ENCODE measurements around the gene ZNF569.
"Not testable (repeated sequence)": the region's sequence is repeated elsewhere in the genome, so short reads cannot be mapped to it uniquely, and the experiment has no call there.

The ZNF569 gene

DNA sequence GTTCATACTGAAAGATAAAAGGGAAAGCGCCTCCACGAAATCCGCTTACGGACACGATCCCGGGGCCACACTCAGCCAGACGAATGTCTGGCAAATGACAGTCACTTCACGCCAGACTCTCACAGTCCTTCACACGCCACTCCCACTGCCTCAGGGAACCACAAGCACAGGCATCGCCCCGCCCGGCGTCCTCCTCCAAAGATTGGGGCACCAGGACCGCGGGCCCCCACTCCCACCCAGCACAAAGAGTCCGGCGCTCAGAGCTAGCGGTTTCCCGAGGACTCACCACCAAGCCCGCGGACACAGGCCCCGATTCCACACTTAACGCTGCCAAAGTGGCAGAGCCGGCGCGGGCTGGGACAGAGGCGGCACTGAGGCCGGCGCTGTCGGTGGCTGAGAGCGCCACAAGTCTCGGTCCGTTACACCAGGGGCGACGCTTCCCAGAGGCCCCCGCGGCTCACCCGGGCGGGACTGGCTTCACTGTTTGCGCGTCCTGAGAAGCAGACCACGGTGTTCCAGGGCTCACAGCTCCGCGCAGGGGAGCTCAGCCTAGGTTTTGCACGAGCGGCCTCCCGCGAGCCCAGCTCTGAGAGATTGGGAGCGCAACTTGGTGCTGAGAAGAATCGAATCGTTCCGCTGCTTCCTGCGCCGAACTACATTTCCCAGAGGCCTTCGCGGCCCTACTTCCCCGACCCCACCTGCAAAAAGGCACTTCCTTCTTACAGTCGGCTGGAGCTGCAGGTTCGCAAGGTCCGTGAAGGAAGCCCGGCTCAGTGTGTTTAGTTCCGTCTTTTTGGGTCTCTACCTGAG lies at the start of gene ZNF569:
ZNF569 (minus strand) TSS at position 647 of the 810 bp plus-strand sequence. CDS start 22,523 bp downstream, outside the sequence.
- no peak for DNase-seq

DNA sequence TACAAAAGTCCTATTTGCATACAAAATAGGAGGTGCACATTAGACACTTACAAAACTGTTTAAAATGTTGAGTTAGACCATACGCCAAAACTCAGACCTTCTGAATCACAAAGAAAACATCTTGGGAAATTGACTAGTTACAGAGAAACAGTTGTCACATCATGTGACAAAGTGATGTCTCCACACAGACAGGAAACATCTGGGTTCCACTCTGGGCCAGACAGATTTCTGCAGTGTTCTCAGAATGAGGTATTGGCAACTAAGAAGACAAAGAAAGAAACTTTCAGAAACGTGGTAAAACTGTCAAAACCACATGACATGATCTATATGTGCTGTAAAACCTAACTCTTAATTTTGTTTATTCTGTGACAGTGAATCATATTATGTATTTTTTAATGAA lies 46.2 kb upstream of the ZNF569 start:
- no peak for DNase-seq

DNA sequence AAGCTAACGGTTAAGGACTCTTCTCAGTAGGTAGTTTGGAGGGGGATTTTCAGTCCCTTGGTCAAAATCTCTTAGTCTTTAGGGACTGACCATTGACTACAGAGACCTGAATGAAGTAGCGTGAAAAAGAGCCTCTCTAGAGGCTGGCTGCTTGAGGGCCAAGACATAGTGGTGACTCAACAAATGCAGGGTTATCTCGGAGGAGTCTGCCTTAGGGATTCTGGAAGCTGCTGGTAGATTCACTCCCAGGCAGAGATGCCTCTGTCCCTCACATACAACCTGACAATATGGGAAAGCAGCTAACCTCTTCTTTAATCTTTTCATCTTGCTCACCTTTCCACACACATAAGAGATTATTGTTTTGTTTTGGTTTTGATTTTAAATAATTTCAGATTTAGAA lies 44.6 kb upstream of the ZNF569 start:
- no peak for DNase-seq

DNA sequence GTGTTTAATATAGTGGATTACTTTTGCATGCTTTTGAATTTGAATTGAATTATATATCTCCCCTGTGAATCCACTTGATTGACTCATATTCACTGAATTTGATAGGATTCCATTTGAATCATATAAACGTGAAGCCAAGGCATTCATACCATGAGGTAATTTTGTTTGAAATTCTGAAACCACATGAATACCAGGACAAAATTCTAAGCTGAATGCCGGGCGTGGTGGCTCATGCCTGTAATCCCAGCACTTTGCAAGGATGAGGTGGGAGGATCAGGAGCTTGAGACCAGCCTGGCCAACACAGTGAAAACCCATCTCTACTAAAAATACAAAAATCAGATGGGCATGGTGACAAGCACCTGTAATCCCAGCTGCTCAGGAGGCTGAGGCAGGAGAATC lies 43.9 kb upstream of the ZNF569 start:
- DNase-seq = no peak

DNA sequence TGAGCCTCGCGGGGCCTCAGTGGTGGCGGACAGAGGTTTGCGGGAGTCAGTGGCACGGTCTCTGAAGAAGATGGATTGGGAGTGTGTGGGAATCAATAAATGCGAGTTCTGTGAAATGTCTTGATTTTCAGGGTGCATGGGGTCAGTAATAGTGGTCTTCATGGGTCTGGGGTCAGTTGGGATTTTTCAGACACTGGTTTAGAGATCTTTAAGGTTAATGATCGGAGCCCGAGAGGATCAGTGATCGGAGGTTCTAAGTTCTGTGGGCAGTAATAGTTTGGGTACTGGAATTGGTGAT lies 39.9 kb upstream of the ZNF569 start:
- no peak for DNase-seq

DNA sequence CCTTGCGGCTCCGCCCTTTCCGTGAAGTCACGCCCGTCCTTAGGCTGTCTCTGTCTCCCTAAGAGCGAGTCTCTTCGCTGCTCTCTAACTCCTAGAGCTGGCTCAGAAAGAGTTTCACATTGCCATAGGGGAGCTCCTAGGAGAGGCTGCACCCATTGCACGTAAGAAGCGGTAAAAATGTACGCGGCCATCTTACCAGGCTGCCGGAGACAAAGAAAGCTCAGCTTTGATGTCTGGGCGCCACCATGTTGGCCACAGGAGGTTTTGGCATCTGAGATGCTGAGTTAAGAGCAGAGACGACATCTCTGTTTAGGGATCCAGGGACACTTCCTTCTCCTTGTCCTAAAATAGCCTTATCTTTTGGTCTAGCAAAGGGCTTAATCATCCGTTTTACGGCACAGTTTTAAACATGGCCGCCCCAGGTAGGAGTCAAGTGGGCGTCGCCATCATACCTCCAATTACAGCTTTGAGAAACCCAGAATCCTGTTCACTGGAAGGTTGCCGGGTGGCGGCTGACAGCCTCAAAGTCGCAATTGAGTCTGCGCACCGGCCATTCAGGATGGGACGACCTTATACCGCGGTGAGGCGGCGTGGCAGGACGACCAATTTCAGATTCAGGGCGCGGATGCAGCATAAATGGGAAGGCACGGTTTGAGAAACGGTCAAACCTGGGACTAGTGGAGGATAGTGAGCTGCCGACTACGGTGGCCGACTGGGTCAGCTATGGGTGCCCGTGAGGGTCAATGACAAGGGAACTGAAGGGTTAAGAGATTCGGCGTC lies 39.3 kb upstream of the ZNF569 start, which contains the start of gene ZNF793:
ZNF793 (plus strand) TSS at position 553 of the 780 bp plus-strand sequence. CDS start 16,501 bp downstream, outside the sequence.
- no peak for DNase-seq

DNA sequence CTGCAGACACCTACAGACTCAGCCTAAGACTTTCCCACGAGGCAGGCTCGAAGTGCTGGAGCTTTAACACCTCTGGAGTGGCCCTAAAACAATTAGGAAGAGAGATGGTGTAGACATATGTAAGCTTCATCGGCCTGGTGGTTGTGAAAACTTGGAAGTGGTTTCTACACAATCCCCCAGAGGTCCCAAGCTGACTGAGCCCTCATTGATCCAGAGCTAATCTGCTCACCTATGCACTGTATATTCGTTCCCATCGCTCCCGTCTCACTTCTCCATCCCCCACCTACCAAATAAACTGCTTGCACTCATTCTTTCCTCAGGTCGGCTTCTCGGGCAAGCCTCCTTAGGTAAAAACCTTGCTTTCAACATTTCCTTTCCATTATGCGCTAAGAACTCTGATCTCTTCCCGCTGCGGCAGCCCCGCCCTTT lies 38.7 kb upstream of the ZNF569 start:
- DNase-seq = no peak

DNA sequence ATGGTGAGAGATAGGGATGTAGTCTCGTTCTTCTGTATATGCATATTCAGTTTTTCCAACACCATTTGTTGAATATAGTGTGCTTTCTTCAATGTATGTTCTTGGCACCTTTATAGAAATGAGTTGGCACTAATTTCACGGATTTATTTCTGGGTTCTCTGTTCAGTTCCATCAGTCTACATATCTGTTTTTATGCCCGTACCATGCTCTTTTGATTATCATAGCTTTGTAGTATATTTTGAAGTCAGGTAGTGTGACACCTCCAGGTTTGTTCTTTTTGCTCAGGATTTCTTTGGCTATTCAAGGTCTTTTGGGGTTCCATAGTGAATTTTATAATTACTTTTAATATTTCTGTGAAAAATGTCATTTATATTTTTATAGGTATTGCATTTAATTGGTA lies 25.0 kb upstream of the ZNF569 start:
- DNase-seq = no peak

DNA sequence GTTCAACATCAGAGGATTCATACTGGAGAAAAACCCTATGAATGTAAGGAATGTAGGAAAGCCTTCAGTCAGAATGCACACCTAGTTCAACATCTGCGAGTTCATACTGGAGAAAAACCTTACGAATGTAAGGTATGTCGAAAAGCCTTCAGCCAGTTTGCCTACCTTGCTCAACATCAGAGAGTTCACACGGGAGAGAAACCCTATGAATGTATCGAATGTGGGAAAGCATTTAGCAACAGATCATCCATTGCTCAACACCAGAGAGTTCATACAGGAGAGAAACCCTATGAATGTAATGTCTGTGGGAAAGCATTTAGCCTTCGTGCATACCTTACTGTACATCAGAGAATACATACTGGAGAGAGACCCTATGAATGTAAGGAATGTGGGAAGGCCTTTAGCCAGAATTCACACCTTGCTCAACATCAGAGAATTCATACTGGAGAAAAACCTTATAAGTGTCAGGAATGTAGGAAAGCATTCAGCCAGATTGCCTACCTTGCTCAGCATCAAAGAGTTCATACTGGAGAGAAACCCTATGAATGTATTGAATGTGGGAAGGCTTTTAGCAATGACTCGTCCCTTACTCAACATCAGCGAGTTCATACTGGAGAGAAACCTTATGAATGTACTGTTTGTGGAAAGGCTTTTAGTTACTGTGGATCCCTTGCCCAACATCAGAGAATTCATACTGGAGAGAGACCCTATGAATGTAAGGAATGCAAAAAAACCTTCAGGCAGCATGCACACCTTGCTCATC lies 17.3 kb upstream of the ZNF569 start:
- DNase-seq = no peak

DNA sequence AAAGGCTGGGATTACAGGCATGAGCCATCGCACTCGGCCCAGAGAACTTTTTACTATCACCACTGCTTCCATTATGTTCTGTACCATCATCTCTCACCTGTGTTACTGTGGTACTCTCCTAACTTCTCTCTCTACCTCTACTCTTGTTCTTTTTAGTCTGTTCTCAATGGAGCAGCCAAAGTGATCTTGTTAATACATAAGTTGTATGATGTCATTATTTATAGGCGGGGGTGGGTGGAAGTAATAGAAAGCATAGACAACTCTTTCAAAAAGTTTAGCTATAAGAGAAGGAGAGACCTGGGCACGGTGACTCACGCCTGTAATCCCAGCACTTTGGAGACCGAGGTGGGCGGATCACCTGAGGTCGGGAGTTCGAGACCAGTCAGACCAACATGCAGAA lies 4.9 kb upstream of the ZNF569 start:
- no peak for DNase-seq

DNA sequence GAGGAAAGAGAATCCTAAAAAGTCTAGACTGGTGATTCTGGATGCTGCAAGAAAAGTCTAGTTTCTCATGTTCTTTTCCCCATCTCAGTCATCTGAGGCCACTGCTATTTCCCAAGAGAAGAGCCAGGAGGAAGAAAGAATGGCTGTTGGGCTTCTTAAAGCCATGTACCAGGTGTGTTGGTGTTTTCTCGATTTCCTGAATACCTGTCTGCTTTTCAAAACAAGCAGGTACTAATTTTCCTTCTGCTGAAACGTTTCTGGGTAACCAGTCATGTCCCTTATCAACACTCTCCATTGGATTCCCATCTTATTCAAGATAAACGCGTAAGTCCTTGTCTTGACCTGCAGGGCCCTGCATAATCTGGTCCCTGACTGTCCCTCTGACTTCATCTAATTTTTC lies 3.0 kb upstream of the ZNF569 start:
- no peak for DNase-seq

DNA sequence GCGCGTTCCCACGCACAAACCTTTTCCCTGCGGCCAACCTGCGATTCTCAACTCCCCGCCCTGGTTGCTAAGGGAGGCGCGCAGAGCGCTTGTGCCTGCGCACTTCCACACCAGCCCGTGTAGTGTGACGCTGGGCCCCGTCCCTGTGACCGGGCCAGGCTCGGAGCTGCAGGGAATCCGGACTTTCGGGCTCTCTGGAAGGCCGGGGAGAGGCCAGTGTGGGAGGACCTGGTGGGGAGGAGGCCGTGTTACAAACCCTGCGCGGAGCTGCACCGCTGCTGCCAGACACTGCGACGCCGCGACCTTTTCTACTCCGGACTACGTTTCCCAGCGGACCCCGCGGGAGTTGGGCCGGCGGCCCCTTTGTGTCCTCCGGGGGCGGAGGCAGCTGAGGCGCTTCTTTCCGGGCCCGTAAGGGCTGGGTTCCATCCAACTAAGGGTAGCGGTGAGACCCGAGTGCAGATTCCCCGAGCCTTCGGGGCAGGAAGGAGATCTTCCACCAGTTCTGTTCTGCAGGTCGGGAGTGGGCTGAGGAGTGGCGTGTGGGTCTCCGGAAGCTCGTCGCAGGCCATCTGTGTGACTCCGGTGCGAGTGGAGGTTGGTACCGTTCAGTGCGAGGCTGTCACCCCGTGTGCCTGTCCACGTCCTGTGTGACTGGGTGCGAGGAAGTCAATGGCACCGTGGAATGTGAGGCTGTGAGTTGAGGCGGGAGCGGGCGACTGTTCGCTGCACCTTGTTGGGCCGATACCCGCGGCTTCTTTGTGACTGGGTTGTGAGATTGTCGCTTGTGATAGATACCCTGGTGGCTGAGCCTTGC lies 1.9 kb upstream of the ZNF569 start, which contains the start of gene ZNF570:
ZNF570 (plus strand) TSS at position 396 of the 817 bp plus-strand sequence. CDS start 999 bp downstream, outside the sequence.
- DNase-seq = no peak

DNA sequence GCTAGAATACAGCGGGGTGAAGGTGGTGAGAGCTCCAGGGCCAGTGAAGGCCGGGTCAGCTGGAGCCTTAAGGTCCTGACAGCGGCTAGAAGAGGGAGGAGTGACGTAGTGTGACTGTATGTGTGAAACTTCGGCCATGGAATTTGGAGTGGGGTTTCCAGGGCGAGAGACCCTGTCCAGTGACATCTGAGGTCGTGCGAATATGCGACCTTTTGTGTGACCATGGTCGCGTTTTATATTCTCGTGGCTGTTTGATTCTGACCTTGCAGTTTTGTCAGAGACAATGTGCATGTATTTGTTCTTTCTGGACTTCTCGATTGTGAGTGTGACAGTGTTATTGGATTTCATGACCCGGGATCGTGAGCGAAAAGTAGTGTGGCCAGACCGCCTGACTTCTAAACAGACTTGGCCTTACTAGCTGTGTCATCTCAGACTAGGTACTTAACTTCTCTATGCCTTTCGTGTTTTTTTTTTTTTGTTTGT lies 405 bp upstream of the ZNF569 start:
- no peak for DNase-seq

DNA sequence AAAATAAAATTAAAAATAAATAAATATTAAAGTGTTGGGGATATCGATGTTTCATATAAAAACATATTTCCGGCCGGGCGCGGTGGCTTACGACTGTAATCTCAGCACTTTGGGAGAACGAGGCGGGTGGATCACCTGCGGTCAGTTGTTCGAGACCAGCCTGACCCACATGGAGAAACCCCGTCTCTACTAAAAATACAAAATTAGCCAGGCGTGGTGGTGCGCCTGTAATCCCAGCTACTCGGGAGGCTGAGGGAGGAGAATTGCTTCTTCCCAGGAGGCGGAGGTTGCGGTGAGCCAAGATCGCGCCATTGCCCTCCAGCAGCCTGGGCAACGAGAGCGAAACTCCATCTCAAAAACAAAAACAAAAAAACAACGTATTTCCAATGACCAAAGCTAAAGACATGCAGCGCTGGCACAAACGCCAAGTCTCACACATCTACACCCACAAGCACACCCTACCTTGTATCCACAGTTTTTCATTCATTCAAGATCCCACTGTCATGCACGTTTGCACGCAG lies 907 bp downstream of the ZNF569 start:
- no peak for DNase-seq

DNA sequence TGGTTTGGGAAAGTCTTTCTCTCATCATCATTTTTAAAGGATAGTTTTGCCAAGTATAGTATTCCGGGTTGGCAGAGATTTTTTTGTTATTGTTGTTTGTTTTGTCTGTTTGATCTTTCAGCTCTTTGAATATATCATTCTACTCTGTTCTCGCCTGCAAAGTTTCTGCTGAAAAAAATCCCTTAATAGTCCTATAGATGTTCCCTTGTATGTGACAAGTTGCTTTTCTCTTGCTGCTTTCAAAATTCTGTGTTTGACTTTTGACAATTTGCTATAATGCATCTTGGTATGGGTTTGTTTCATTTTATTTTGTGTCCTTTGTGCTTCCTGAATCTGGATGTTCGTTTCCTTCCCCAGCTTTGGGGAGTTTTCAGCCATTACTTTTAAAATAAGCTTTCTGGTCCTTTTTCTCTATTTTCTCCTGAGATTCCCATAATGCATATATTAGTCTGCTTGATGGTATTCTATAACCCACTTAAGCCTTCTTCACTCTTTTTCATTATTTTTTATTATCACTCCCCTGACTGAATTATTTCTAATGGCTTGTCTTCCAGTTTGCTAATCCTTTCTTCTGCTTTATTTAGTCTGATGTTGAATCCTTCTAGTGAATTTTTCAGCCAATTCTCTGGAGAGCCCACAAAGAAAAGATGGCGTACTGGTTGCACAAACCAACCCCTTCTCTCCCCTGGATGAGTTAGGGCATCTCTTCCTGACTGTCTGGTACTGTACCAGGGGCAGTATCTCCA lies 14.6 kb downstream of the ZNF569 start:
- no peak for DNase-seq

DNA sequence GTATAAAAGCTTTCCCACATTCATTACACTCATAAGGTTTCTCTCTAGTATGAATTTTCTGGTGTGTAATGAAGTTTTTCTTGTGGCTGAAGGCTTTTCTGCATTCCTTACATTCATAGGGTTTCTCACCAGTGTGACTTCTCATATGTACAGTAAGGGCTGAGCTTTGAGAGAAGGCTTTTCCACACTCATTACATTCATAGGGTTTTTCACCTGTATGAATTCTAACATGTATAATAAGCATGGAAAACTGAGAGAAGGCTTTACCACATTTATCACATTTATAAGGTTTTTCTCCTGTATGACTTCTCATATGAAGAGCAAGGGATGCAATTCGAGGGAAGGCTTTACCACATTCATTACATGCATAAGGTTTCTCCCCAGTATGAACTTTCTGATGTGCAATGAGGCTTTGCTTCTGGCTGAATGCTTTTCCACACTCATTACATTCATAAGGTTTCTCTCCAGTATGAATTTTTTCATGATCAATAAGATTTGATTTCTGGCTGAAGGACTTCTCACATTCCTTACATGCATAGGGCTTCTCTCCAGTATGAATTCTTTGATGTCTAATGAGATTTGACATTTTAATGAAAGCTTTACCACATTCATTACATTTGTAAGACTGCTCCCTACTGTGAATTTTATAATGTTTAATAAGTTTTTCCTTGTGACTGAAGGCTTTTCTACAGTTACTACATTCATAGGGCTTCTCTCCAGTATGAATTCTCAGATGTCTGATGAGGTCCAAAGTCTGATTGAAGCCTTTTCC lies 53.7 kb downstream of the ZNF569 start:
- DNase-seq = no peak

DNA sequence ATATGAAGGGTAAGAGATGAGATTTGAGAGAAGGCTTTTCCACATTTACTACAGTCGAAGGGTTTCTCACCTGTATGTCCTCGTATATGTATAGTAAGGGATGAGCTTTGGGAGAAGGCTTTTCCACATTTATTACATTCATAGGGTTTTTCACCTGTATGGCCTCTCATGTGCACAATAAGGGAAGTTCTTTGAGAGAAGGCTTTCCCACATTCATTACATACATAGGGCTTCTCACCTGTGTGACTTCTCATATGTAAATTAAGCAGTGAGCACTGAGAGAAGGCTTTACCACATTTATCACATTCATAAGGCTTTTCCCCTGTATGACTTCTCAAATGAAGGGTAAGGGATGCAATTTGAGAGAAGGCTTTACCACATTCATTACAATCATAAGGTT lies 54.5 kb downstream of the ZNF569 start:
- DNase-seq = no peak

DNA sequence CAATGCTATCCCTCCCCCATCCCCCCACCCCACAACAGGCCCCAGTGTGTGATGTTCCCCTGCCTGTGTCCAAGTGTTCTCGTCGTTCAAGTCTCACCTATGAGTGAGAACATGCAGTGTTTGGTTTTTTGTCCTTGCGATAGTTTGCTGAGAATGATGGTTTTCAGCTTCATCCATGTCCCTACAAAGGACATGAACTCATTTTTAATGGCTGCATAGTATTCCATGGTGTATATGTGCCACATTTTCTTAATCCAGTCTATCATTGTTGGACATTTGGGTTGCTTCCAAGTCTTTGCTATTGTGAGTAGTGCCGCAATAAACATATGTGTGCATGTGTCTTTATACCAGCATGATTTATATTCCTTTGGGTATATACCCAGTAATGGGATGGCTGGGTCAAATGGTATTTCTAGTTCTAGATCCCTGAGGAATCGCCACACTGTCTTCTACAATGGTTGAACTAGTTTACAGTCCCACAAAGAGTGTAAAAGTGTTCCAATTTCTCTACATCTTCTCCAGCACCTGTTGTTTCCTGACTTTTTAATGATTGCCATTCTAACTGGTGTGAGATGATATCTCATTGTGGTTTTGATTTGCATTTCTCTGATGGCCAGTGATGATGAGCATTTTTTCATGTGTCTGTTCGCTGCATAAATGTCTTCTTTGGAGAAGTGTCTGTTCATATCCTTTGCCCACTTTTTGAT lies 61.0 kb downstream of the ZNF569 start:
- DNase-seq = not testable (repeated sequence)

DNA sequence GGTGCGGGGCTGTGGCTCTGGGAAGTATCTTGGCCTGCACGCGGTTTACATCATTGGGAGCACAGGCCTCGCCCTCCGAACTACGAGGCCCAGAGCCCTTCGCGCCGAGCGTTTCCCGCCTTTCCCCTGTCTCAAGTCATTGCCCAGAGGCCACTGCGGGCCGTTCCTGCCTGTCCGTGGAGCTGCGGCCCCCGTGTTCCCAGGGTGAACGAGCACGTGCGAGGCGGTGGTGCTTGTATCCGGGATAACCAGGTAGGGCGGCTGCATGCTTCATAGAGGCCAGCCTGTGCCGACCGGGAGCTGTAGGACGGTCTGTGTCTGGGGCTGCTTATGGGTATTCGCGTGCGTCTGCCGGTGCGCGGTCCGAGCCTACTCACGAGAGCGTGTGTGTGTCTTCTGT lies 63.8 kb downstream of the ZNF569 start:
- no peak for DNase-seq

DNA sequence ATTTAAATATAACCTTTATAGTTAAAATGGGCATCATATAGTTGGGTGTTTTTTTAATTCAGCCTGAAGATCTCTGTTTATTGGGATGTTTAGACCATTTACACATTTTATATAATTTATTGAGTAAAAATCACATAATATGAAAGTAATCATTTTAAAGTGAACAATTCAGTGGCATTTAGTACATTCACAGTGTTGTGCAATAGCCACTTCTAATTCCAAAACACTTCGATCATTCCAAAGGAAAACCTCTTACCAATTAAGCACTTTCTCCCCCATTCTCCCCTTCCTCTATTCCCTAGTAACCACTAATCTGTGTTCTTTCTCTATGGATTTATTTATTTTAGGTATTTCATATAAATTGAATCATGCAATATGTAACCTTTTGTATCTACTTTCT lies 66.2 kb downstream of the ZNF569 start:
- no peak for DNase-seq

Data from NK-92 treated with Interleukin-12 subunit alpha and Interleukin-12 subunit beta, amount 100 ng/mL, for 24 hours (cell line).